ENCODE data around the gene FXYD6.
A peak's percentile ranks its signal among the peaks of the same experiment; 100 is the strongest.

Gene FXYD6

DNA sequence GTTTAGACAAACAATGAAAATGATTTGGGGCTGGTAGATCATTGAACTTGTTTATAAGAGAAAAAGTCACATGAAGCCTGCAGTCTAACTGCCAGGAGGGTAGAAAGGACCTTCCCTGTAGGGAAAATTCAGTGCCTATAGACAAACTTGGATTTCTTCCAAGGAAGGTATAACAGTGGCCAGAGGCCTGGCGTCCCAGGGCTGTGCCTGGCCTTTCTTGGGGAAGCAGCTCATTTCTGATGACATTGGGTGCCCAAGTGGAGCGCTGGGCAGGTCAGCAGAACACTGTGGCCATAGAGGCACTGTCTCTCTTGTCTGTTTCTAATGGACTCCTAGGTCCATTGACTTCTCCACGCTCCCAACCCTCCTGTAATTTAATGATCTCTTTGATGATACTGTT lies 6.6 kb upstream of the FXYD6 start:
- DNase-seq = no peak

DNA sequence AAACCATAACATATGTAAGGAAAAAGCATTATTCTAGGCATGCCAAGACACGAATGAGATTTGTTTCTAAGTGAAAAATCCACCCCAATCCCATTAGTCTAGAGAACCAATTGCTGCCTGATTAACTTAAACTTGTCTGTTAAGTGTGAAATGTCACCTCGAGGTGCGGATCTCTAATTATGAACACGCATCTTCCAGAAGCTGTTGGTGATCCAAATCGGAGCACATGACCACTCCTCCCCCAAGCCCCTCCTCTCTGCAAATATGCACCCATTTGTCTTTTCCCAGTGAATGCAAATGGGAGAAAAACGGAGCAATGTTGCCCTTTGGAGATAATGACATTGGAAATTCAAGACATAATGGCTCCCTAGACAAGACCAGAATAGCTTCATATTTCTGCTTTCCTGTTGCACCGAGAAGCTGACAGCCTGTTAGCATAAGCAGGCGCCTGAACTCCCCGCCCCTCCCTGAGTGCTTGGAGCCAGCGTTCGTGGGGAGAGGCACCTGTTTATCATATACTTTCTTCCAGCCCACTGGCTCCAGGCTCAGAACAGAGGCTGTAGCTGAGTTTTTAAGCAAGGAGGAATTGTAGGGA lies 6.0 kb upstream of the FXYD6 start:
- peak; percentile 79 for DNase-seq

GRCh38 chr11:117881217-117881616 lies 4.8 kb upstream of the FXYD6 start:
- DNase-seq = no peak

DNA sequence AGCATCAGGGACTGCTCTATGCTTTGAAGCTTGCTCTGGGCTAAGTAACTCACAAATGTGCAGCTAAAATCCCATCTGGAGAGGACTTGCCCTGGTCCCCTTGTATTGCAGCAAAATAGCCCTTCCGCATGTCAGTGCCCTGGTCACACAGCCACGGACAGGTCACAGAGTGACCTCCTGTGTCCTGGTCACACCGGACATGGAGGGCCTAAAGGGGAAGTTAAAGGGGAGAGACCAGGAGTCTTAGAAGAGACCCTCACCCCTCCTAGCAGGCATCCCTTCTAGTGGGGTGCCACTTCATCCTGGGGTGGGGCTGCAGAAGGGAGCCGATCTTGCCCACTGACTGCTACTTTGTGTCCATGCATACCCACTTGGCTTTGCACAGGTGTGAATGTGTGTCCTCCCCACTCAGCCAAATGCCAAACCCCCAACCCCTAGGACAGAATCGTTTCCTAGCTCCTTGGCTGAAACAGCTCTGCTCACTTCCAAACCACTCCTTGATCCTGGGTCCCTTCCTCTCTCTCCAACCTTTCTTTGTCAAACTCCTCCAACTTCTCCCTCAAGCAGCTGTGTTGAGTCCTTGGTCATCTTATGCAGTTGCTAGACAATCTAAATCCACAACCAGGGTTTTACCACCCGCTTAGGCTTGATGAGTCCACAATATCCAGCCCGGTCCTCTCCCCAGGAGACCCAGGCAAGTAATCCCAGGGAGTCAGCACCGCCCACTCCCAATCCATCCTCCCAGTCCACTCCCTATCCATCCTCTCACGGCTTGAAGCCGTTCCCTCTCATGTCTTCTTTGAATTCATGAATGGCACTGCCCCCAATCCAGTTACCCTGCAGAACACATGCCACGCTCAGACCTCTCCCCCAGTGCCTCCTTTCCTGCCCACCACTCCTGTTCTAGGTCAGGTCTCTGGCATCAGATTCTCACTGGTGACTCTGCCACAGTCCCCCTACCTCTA lies 3.3 kb upstream of the FXYD6 start:
- no peak for DNase-seq

DNA sequence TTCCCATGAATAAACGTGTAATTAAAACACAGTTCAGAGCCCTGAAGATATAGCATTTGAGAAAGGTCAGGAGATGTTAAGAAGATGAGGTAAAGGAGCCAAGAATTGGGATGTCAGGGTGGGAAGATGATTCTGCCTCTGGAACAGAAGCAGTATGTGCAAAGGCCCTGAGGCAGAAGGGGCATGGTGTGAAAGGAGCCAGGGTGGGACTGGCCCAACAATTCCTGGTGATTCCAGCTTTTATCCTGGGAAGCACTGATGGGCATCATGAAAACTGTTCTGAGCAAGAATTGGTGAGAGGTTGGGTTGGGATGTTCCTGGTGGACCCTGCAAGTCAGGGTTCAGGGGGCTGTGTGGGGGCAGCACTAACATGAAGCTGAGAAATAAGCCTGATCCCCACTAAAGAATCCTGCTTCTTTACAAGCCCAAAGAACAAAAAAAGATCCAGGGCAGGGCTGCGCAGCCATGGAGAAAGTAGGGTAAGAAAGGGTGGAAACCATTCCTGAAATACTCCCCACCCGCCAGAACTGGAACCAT lies 2.5 kb upstream of the FXYD6 start:
- no peak for DNase-seq

GRCh38 chr11:117878314-117878938 lies 2.0 kb upstream of the FXYD6 start:
- no peak for DNase-seq

DNA sequence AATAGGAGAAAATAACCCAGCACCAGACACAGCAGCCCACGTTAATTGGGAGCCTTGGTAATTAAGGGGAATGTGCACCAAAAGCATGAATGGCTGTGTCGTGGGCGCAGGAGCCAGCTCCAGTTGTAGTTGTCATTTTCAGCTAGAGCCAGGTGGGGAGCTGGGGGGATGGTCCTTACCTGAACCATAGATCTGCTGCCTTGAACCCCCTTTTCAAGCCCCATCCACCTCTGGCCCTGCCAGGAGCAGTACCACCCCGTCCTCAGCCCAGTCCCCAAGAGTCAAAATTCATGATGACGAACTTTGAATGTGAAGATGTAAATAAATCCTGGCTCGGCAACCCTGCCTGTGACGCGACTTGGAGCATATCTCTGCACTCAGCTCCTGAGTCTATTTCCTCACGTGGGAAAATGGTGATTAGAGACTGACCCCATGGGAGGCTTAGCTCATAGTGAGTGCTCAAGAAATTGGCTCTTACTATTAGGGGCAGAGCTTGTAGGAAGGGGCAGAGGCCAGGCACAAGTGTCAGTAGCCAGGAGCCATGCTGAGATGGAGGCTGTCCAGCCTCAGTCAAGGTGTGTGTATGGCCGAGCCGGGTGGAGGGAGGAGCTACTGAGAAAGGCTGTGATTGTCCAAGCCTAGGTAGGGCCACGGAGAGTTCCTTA lies 794 bp upstream of the FXYD6 start:
- DNase-seq = no peak

DNA sequence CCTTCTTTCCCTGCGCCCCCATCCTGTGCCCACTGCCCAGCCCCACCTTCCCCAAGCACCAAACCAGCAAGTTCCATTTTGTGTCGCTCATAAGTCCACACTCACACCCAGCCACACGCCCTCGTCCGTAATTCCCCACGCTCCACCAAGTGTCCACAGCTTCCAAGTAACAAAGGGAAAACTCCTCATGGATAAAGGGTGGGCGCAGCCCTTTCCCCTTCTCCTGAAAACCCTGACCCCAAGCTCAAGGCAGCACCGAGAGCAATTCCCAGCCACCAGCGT lies 458 bp downstream of the FXYD6 start:
- no peak for DNase-seq

DNA sequence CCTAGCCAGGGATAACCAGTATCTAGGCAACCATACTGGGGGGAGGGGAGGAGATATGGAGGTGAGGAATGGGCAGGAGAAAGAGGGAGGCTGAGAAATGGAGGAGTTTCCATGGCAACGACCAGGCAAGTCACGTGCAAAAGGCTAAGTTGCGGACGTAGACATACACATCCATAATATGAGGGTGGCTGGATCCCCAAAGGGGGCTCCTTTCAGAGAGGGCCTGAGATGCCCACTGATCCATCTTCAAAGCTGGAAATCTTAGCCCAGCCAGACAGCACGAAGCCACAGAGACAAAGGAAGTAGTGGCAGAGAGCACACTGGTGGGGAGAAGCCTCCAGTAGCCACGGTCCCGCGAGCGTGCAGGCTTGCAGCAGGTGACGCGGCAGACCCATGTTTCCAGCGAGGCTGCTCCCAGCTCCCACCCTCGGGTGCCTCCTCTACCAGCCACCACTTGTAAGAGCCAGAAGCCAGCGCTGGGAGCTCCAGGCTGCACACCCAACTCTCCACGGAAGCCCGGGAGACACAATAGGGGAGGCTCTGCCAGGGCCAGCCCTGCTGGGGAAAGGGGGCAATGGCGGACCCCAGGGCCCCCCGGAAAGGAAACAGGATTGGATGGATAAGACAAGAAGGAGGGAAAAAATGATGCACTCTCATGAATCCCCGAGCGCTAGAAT lies 938 bp downstream of the FXYD6 start:
- peak; percentile 28 for DNase-seq

DNA sequence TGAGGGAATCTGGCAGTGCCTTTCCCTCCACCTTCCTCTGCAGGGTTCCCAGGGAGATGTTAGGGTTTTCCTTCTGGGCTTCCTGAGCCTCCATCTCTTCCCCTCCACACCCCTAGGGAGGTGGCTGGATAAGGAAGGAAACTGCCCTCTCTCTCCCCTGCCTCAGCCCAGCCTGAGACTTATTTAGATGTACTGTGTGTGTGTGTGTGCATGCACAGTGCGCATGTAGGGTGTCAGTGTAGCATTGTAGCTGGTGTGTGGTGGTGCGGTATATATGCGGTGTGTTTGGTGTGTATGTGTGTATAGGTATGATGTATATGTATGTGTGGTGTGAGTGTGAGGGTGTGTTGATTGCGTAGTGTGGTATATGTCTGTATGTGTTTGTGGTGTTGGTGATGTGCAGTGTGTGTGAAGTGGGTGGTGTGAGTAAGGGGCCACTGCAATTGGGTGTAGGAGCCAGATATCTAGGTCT lies 1.5 kb downstream of the FXYD6 start:
- DNase-seq = no peak

DNA sequence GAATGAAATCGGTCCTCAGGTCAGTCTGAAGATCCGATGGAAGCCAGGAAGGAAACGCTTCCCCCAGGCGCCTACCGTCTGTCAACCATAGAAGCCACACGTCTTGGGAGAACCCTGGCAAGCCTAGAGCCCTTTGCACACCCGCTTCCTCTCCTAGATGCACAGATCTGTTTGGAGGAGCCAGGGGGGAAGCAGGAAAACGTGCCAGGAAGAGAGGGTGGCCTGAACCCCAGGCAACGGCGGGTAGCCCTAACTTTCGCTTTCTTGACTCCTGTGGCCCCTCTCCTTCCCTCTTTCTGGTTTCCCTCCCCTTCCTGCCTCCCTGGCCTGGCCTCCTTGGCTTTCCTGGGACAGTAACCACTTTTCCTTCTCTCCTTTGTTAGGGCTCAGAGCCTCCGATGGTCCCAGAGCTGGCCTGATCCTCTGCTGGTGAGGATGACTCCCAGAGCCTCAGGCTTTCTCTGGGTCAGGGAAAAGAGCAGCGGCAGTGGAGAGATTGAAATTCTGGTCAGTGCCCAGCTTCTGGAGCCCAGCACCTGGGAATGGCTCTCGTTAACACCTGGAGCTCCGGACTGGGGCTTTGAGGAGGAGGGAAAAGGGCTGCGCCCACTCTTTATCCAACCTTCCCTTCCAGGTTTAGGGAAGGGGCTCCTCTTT lies 2.1 kb downstream of the FXYD6 start:
- DNase-seq = no peak

DNA sequence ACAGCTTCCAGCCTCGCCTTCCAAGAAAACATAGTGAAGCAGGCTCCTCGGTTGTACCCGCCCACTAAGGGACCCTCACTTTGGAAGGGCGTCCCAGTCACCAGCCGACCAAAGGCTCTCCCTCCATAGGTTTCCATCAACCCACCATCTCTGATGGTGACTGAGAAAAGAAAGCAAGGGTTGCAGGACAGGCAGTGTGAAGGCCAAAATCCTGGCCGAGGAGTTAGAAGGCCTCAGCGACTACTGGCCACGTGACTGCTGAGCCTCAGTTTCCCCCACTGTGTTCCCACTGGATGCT lies 2.7 kb downstream of the FXYD6 start:
- DNase-seq = no peak

DNA sequence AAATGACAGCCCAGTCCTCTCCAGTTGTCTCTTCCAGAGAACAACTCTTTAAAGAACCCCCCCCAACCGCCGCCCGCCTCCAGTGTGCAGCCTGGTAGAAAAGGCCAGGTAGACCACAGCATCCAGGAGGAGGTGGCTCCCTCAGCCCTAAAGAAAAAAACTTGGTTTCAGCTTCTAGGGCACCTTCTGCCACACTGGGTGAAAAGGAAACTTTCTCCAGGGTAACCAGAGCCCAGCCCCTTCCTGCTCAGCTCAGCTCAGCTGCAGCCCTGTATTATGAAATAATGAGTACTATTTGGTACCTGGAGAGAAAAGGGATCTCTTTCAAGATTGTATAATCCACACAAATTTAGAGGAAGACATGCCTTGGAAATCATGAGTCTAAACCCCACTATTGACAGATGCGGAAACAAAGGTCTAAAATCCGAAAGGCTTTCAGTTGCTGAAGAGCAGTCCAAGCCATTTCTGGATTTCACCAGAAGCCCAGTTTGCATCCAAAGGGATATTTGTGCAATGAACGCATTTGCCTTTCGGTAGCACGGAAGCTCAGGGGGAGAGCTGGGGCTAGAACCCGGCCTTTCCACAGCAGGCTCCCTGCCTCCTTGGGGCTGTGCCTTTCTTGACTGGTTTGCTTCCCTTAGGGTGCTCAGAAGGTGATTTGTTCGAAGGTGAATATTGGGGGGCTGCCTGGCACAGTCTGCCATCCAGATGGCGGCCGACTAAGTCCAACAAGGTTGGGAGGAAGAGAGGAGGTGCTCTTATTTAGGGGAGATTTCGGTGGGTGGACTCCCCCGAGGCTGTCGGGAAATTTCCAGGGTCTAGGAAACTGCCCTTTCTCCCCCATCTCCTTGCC lies 3.3 kb downstream of the FXYD6 start:
- DNase-seq = no peak

DNA sequence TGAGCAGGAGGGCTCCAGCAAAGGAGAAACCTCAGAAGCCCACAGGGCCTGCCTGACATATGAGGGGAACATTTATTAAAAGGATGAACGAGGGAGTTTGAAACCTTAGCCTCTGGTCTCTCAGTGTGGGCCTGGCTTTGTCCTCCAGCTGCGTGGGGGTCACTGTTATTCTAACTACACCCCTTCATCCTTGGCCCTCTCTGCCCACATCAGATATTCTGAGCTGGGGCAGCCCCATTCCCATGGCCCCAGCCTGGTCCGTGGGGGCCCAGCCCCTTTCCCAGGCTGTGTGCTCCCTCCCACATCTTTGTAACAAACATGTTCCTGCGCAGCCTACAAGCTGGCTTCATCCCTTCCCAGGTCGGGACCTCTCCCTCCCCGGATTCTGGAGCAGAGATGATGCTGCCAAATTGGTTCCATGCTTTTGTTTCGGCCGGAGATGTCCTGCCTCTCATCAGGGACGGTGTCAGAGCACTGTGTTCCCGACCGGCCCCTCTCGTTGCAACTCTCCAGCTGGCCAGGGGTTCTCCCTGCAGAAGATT lies 4.0 kb downstream of the FXYD6 start:
- no peak for DNase-seq

GRCh38 chr11:117871784-117872183 lies 4.7 kb downstream of the FXYD6 start:
- DNase-seq = no peak

DNA sequence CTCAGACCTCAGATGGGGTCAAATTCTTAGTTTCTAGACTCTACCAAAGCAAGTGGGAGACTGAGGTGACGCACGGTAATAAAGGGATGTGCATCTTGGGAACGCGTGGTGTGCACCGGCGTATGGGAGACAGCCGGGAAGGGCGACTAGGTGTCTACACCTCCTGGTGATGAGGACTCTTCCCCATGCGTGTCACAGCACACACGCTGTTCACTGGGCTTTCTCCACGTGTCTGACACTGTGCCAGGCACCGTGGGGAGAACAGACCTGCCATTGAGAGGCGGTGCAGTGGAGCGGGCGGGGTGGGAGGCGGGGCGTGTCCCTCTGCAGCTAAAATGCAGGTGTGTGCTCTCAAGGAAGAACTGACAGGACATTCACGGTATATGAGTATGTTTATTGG lies 5.3 kb downstream of the FXYD6 start:
- DNase-seq = no peak

DNA sequence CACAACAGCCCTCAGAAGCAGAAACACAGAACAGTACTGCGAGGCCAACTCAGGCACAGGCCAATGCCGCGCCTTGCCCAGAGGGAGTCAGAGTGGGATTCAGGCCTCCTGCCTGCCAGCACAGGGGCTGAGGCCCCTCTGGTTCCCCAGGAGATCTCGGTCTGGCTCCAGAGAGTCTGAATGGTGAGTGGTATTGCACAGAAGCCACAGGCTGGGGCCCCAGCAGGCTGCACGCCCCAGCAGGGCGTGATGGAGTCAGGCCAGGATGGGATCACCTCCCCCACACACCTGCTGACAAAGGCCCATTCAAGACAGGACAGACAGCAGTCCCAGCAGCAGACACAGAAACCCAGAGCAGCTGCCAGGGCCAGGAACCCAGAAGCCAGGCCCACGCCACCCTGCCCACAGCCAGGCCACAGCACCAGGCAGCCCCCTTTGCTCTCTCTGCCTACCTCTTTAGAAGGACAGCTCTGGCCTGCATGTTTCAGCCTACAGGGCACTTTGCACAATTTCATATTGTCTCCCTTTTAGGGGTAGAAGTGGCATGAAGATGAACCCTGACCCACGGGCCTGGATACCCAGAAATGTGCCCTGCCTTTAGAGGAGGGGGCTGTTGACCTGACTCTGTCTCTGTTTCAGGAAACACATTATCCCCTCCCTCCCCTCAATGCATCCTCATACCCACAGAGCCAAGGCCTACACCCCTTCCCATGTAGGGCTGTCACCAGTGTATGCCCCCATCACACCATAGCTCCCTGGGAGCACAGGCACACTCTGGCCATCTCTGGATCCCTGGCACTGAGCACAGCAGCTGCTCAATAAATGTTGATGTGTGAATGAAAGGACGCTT lies 6.1 kb downstream of the FXYD6 start:
- DNase-seq = peak; percentile 69

DNA sequence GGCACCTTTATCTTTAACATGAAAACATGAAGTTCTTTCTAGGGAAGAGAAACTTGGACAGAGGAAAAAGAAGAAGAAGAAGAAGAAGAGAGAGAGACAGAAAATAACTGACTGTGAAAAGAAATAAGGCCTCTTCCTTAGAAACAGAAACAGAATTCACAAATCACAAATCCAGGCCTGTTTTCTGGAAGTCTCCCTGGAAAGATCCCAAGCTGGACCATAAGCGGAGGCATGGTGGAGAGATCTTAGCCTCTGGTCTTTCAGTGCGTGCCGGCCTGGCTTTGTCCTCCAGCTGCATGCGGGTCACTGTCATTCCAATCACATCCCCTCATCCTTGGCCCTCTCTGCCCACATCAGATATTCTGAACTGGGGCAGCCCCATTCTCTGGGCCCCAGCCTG lies 6.9 kb downstream of the FXYD6 start:
- no peak for DNase-seq

DNA sequence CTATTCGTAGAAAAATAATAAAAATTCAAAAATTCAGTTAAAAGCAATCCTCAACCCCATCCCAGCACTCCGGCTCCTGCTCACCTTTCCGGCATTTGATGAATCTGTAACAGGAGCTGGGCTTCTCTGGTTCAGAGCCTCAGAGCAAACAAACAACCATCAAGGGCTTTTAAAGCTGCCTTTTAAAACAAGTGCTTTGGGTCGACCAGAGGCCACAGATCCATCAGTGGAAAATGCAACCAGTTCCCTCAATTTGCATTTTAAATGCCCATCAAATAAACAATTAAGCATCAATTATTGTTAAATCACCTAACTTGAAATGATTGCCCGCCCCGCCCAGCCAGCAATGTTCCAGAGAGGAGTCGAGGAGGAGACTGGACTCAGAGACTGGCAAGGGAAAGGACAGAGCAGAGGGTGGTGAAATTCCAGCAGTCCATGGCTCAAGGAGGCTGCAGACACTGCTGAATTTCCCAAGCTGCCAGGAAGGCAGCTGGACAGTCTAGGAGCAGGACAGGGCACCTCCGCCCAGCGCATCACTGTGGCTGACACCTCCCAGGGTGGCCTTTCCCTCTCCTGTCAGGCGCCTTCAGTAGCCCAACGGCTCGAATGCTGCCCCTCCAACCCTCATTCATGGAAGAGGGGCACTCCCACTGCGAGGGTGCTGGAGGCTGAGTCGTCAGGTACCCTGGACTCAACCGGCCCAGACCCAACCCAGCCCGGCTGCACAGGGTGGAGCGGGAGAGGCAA lies 7.5 kb downstream of the FXYD6 start:
- DNase-seq = peak; percentile 15
